K562 (cell line): Measurements from ENCODE around the gene SAP30L. TPM values are rescaled to one million over a fixed set of nuclear protein-coding genes. Genes with fewer than 3 reads are reported as not detected.
A peak's percentile ranks its signal among the peaks of the same experiment; 100 is the strongest.

Source experiments
- ATAC-seq: fragments of 200-7000 bp; cut with Tn5 transposase; 3 replicates; pipeline ENCODE4 v1.9.1; 2020; ENCODE audit warnings: moderate library complexity
- Bru-seq: library from RNA; stranded (reverse); fragments of 400-500 nt; gene quantifications from one replicate; lab custom pipeline; 2021; lab: Mats Ljungman, UMichigan
- BruChase-seq, 2 experiments: library from RNA; stranded (reverse); fragments of 400-500 nt; gene quantifications; one replicate each; lab custom pipeline; 2021; lab: Mats Ljungman, UMichigan
- BruUV-seq: library from RNA; stranded (reverse); fragments of 400-500 nt; replicated peaks from 2 replicates; lab custom pipeline; 2021; lab: Mats Ljungman, UMichigan
- CTCF ChIA-PET: fragments of 300-600 bp; formaldehyde crosslinking; extraction: SDS; loops from one replicate; lab custom pipeline; 2021; ENCODE audit warnings: low intra/inter-chr PET ratio; lab: Yijun Ruan, JAX
- POLR2A ChIA-PET: fragments of 300-600, 350-650 bp; sonication (Branson Sonifier 250); formaldehyde crosslinking; extraction: SDS; loops from one replicate; lab custom pipeline; 2021; ENCODE audit warnings: antibody characterized with exemption, inconsistent platforms; lab: Yijun Ruan, JAX
- DNase-seq, 4 experiments: peaks; one replicate each; pipeline versions ENCODE4 v3.0.0 to v3.0.0-alpha.2; 2011 to 2018; ENCODE audit warnings: low spot score in 3 of 4, mixed read lengths in 3 of 4; ENCODE audit errors: extremely low read depth in 1 of 4
- FAIRE-seq: peaks from 2 replicates; lab custom pipeline; 2011; peaks lifted over from hg19 to GRCh38; lab: Jason Lieb, UNC
- H2AFZ ChIP-seq: 2 replicates; pipeline ENCODE4 v1.6.0; 2011; ENCODE audit warnings: low read depth, low read length, control low read depth, inconsistent platforms
- H3K27ac ChIP-seq: fragments of 200-600 bp; 3 replicates; pipeline ENCODE4 v1.8.0; 2011; ENCODE audit warnings: low read depth, mild to moderate bottlenecking, control low read depth, inconsistent platforms, low read length, moderate library complexity, mixed read lengths; ENCODE audit errors: extremely low read depth
- H3K27me3 ChIP-seq, 2 experiments: fragments of 300-600 bp in 1 of 2; 2 replicates in 1 of 2; 3 replicates in 1 of 2; pipeline versions ENCODE4 v1.6.0 to v1.8.0; 2011; ENCODE audit warnings: inconsistent platforms in 2 of 2, low read length in 2 of 2, mild to moderate bottlenecking in 1 of 2, mixed read lengths in 1 of 2, moderate library complexity in 1 of 2; ENCODE audit not compliant: control insufficient read depth in 2 of 2, insufficient read depth in 2 of 2
- H3K36me3 ChIP-seq: fragments of 300-600 bp; 3 replicates; pipeline ENCODE4 v1.8.0; 2011; ENCODE audit warnings: mild to moderate bottlenecking, low read length, inconsistent platforms; ENCODE audit not compliant: control insufficient read depth, insufficient read depth
- H3K4me1 ChIP-seq, 2 experiments: fragments of 200-600 bp in 1 of 2; replicated peaks in 1 of 2; 2 replicates in 1 of 2; 3 replicates in 1 of 2; pipeline versions ENCODE4 v1.5.1 to v1.8.0; 2011; ENCODE audit warnings: inconsistent platforms in 2 of 2, low read length in 2 of 2, mild to moderate bottlenecking in 1 of 2, mixed read lengths in 1 of 2, moderate library complexity in 1 of 2; ENCODE audit not compliant: control insufficient read depth in 2 of 2, insufficient read depth in 2 of 2
- H3K4me2 ChIP-seq: 2 replicates; pipeline ENCODE4 v1.6.1; 2011; ENCODE audit warnings: low read length, control low read depth, inconsistent platforms, mixed read lengths; ENCODE audit not compliant: insufficient read depth
- H3K4me3 ChIP-seq: fragments of 200-600 bp; sonication (generic), shearing (Covaris generic); 2 replicates; pipeline ENCODE4 v1.5.1; 2016; ENCODE audit warnings: control low read depth, inconsistent platforms
- H3K79me2 ChIP-seq: fragments of 200-600 bp; 3 replicates; pipeline ENCODE4 v1.8.0; 2011; ENCODE audit warnings: low read length, inconsistent platforms; ENCODE audit not compliant: control insufficient read depth, insufficient read depth
- H3K9ac ChIP-seq, 2 experiments: 2 replicates each; pipeline versions ENCODE4 v1.6.0 to v1.6.1; 2011; ENCODE audit warnings: low read depth in 2 of 2, low read length in 2 of 2, control low read depth in 1 of 2, inconsistent platforms in 1 of 2, mild to moderate bottlenecking in 1 of 2, mixed read lengths in 1 of 2; ENCODE audit not compliant: insufficient read depth in 1 of 2
- H3K9me1 ChIP-seq: one replicate; pipeline ENCODE4 v1.6.0; 2011; ENCODE audit warnings: inconsistent platforms, mild to moderate bottlenecking, low read length, moderate library complexity; ENCODE audit not compliant: control insufficient read depth, insufficient read depth
- H3K9me3 ChIP-seq: replicated peaks from 2 replicates; pipeline ENCODE4 v1.5.1; 2011; ENCODE audit warnings: low read depth, low read length, inconsistent platforms; ENCODE audit not compliant: control insufficient read depth, insufficient read depth
- H4K20me1 ChIP-seq: replicated peaks from 2 replicates; pipeline ENCODE4 v1.6.1; 2011; ENCODE audit warnings: low read length, inconsistent platforms, mixed read lengths; ENCODE audit not compliant: control insufficient read depth, insufficient read depth
- CCNT2 ChIP-seq: IDR thresholded peaks from 2 replicates; pipeline ENCODE4 v1.6.1; 2011; ENCODE audit warnings: borderline replicate concordance, low read depth, mild to moderate bottlenecking, moderate library complexity, mixed read lengths, low read length; ENCODE audit not compliant: insufficient read length; ENCODE audit errors: extremely low read depth
- CEBPG ChIP-seq, 3 experiments: fragments of 200-800 bp in 1 of 3; sonication (Bioruptor generic) in 1 of 3; sonication (generic) in 1 of 3; formaldehyde crosslinking in 1 of 3; IDR thresholded peaks in 2 of 3; conservative IDR thresholded peaks in 1 of 3; 2 replicates each; pipeline versions ENCODE4 v1.6.1 to v1.8.0; 2016 to 2022; ENCODE audit warnings: missing compliant biosample characterization in 2 of 3, missing genetic modification characterization in 2 of 3, mild to moderate bottlenecking in 1 of 3, missing genetic modification reagents in 1 of 3
- MIER1 ChIP-seq: fragments of 450-650 bp; IDR thresholded peaks from 2 replicates; pipeline ENCODE4 v1.6.1; 2016; ENCODE audit warnings: antibody characterized with exemption, mild to moderate bottlenecking, low read depth
- PKNOX1 ChIP-seq: fragments of 450-650 bp; IDR thresholded peaks from 2 replicates; pipeline ENCODE4 v1.6.1; 2016
- RBFOX2 ChIP-seq: fragments of 200-400 bp; formaldehyde crosslinking; IDR thresholded peaks from 2 replicates; pipeline ENCODE4 v1.6.1; 2017; ENCODE audit warnings: low read depth, mild to moderate bottlenecking, low read length, moderate library complexity
- SP1 ChIP-seq: sonication (generic); formaldehyde crosslinking; IDR thresholded peaks from 2 replicates; pipeline ENCODE4 v1.8.1; 2022; ENCODE audit warnings: mild to moderate bottlenecking, missing genetic modification reagents
- SPI1 ChIP-seq: IDR thresholded peaks from 2 replicates; pipeline ENCODE4 v1.6.1; 2011; ENCODE audit warnings: low read depth, low read length, control low read depth, borderline replicate concordance
- WGBS: fragments of 100-300 bp; shearing (Covaris generic); methylation state at CpG from one replicate; pipeline ENCODE4 v1.1.6; 2016; ENCODE audit warnings: low coverage, mixed read lengths; ENCODE audit not compliant: insufficient coverage; ENCODE audit errors: missing lambda C conversion rate; 5-methylcytosine and 5-hydroxymethylcytosine counted together
- in situ Hi-C: fragments of 300-500 bp; cut with MboI; formaldehyde crosslinking; loops from 4 replicates; pipeline ENCODE4 v1.15.0; 2018; ENCODE audit warnings: inconsistent platforms, mixed read lengths
- intact Hi-C: fragments of 100-400 bp; cut with micrococcal nuclease; formaldehyde crosslinking; loops from 2 replicates; pipeline ENCODE4 v1.14.2; 2022
- long read RNA-seq, 3 experiments: library from polyadenylated mRNA in 2 of 3; library from RNA in 1 of 3; unstranded in 2 of 3; stranded (forward) in 1 of 3; transcript quantifications; one replicate each; pipeline ENCODE4 v2.0.0, GENCODE V29; 2019 to 2022
- polyA minus RNA-seq, 3 experiments: library from RNA; depleted of rRNA, polyadenylated mRNA; stranded (reverse); fragments of >200 nt; gene quantifications; 2 replicates each; pipeline ENCODE4 v1.2.3, GENCODE V29; 2011
- polyA plus RNA-seq, 8 experiments: library from polyadenylated mRNA; depleted of rRNA in 4 of 8; stranded (reverse) in 5 of 8; unstranded in 3 of 8; fragments of >200 nt; fragmentation: Nextera tagmentation in 2 of 8; fragmentation: Illumina TruSeq in 1 of 8; extraction: Ambion mirVana in 2 of 8; extraction: Trizol in 1 of 8; gene quantifications; 2 replicates each; pipeline versions ENCODE4 v1.2.1 to v1.2.3, GENCODE V29; 2011 to 2014; ENCODE audit warnings: inconsistent platforms in 1 of 8, missing spikeins in 1 of 8
- total RNA-seq, 7 experiments: library from RNA; depleted of rRNA in 6 of 7; stranded (reverse); fragments of >200 nt in 6 of 7; fragmentation: Illumina TruSeq in 2 of 7; extraction: Trizol in 2 of 7; gene quantifications; 2 replicates each; pipeline versions ENCODE4 v1.2.1 to v1.2.3, GENCODE V29; 2011 to 2021; ENCODE audit warnings: low replicate concordance in 1 of 7
- TF ChIP-seq, protein P1 (sequence below): fragments of 450-650 bp; formaldehyde crosslinking; IDR thresholded peaks from 2 replicates; pipeline ENCODE4 v1.4.0; 2022; ENCODE audit warnings: mild to moderate bottlenecking, moderate library complexity
- TF ChIP-seq, protein P2 (sequence below): fragments of 250-450 bp; sonication (Bioruptor Pico); IDR thresholded peaks from 2 replicates; pipeline ENCODE4 v1.9.0; 2021; ENCODE audit warnings: mild to moderate bottlenecking, inconsistent platforms

SAP30L gene, protein sequence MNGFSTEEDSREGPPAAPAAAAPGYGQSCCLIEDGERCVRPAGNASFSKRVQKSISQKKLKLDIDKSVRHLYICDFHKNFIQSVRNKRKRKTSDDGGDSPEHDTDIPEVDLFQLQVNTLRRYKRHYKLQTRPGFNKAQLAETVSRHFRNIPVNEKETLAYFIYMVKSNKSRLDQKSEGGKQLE
- 15.1 and 22.0 TPM in 2 replicates for total RNA-seq (2011; cell fraction: chromatin; rRNA removed; ENCODE audit: low replicate concordance)
- total RNA-seq (2011; cell fraction: nucleolus; rRNA removed): 10.0 and 10.2 TPM in 2 replicates
- total RNA-seq (2011; cell fraction: nucleoplasm; rRNA removed): 11.4 and 17.4 TPM in 2 replicates
- total RNA-seq (2014; rRNA removed) (17.8 and 22.0 TPM in 2 replicates), total RNA-seq (2014; rRNA removed; fragmentation: Illumina TruSeq; extraction: Trizol) (29.4 and 31.0 TPM in 2 replicates), total RNA-seq (2015; rRNA removed; fragmentation: Illumina TruSeq; extraction: Trizol) (25.8 and 28.1 TPM in 2 replicates), total RNA-seq (2021) (27.5 and 33.6 TPM in 2 replicates), polyA plus RNA-seq (2011; rRNA removed) (25.6 and 30.0 TPM in 2 replicates), polyA plus RNA-seq (2014; fragmentation: Illumina TruSeq; extraction: Trizol) (19.4 and 24.9 TPM in 2 replicates), polyA plus RNA-seq (2014; fragmentation: Nextera tagmentation; extraction: Ambion mirVana) (1 to 10 TPM; 5.1 to 6.8 TPM), polyA plus RNA-seq (2014; rRNA removed) (28.5 and 31.4 TPM in 2 replicates), polyA minus RNA-seq (2011; rRNA and poly(A)+ RNA removed) (10.4 and 12.5 TPM in 2 replicates), Bru-seq, nascent RNA (percentile 68 among the genes with signal in this experiment), BruChase-seq, experiment 1, labeled RNA remaining after a 2-hour chase (percentile 68 among the genes with signal in this experiment), BruChase-seq, experiment 2, labeled RNA remaining after a 6-hour chase (percentile 67 among the genes with signal in this experiment)
- polyA plus RNA-seq (2011; cell fraction: cytosol; rRNA removed): 10.7 and 11.0 TPM in 2 replicates
- 30.7 and 37.8 TPM in 2 replicates for polyA plus RNA-seq (2011; cell fraction: nucleus; rRNA removed)
- polyA plus RNA-seq (2012): 33.8 and 34.9 TPM in 2 replicates
- polyA minus RNA-seq (2011; cell fraction: cytosol; rRNA and poly(A)+ RNA removed): 6.3 and 7.5 TPM in 2 replicates
- 5.5 and 13.8 TPM in 2 replicates for polyA minus RNA-seq (2011; cell fraction: nucleus; rRNA and poly(A)+ RNA removed)
- long read RNA-seq, experiment 1, full-length matches to known transcripts: 39 of 57 reads
- long read RNA-seq, experiment 1, partial matches to known transcripts: 0 of 57 reads
- long read RNA-seq, experiment 1, other reads (novel, unspliced or antisense): 18 of 57 reads
- long read RNA-seq, experiment 2, full-length matches to known transcripts: 23 of 31 reads
- long read RNA-seq, experiment 2, partial matches to known transcripts: 0 of 31 reads
- long read RNA-seq, experiment 2, other reads (novel, unspliced or antisense): 8 of 31 reads
- long read RNA-seq, experiment 3: 0 reads

DNA sequence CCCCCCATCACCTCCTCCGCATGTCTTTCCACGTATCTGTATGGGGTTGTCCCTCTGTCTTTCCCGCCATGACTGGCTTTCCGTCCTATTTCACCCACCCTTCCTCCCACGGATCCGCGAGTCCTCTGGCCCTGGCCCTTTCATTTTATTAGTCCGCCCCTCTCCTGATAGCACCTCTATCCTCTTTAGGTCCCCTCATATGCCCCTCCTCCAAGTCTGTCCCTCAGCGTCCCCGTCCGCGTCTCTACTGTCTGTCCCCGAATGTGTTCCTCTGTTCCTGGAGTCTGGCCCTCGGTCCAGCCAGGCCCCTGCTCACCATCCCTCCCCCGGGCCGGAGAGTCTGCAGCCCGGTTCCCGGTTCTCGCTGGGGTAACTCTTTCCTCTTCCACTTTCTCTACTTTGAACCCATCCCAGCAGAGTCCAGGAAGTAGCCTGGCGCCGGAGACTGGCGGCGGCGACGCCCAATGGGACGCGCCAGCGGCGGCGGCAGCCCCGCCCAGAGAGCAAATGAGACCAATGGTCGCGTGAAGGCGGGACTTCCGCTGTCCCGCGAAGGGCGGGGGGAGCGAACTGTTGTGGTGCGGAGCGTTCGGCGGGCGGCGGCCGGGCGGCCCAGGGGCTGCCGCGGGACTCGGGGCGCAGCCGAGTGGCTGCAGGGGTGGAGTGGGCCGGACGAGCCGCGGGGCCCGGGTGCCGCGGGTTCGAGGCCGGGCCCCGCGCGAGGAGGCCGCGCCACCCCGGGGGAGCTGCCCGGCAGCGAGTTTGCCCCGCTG is at the start of gene SAP30L:
TSS of gene SAP30L (plus strand) at position 576 of the 773 bp plus-strand sequence. CDS start 608 bp downstream, outside the sequence.
- Histone ChIP-seq H2AFZ (peak within 1 kb of the TSS; percentile 90), H3K79me2 (peaks cover 39% of the 10 kb centered on the region), H3K9ac (peak within 1 kb of the TSS; percentile 67 to 92), H3K9me1 (no peaks in the 10 kb centered on the region), H3K27ac (peak within 1 kb of the TSS; percentile 68), H3K9me3 (no peaks in the 10 kb centered on the region), H3K27me3 (no peaks in the 10 kb centered on the region), H3K4me1 (peaks cover 8 to 19% of the 10 kb centered on the region in 2 experiments; a peak in 4 of 5 replicates), H4K20me1 (peaks cover 13% of the 10 kb centered on the region), H3K36me3 (peaks cover 26% of the 10 kb centered on the region; the same call in 2 of the 3 replicates), H3K4me2 (peak within 1 kb of the TSS; percentile 99), H3K4me3 (peak within 1 kb of the TSS; percentile 60)
- ChIA-PET POLR2A (interaction anchor here (0.5 to 1.2 kb wide), 2 partner anchors 26 to 173 kb away, joined by 3 to 4 read pairs; no protein-coding TSS in a partner anchor), CTCF (no interaction called here)
- ATAC-seq: peak; percentile 97
- peak; percentile 92 for FAIRE-seq
- intact Hi-C loops: loop anchor here (5.0 kb wide), 1 partner anchor 248 kb away; no protein-coding TSS in a partner anchor
- peak; percentile 95 to 100 (median 100) for DNase-seq
- WGBS: under 1% methylated on average over 46 of the region's 70 CpGs
- in situ Hi-C loops: no loop called here
- TSS peak; percentile 46 for BruUV-seq
- TF ChIP-seq CEBPG (CRISPR knock-in tag; IDR thresholded peaks at IDR 0.05) (peak; percentile 14; the same call in 1 of the 2 replicates), CEBPG (tag; conservative IDR thresholded peaks at IDR 0.05 in 1 of 2, IDR thresholded peaks at IDR 0.05 in 1 of 2) (no peak), SP1 (CRISPR knock-in tag) (peak; percentile 94), RBFOX2 (peak; percentile 83), SPI1 (peak; percentile 51; the same call in 1 of the 2 replicates), MIER1 (peak; percentile 58; the same call in 1 of the 2 replicates), CCNT2 (peak; percentile 75), PKNOX1 (peak; percentile 100)
- TF ChIP-seq, protein P1, sequence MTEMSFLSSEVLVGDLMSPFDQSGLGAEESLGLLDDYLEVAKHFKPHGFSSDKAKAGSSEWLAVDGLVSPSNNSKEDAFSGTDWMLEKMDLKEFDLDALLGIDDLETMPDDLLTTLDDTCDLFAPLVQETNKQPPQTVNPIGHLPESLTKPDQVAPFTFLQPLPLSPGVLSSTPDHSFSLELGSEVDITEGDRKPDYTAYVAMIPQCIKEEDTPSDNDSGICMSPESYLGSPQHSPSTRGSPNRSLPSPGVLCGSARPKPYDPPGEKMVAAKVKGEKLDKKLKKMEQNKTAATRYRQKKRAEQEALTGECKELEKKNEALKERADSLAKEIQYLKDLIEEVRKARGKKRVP (CRISPR knock-in tag): no peak
- TF ChIP-seq, protein P2, sequence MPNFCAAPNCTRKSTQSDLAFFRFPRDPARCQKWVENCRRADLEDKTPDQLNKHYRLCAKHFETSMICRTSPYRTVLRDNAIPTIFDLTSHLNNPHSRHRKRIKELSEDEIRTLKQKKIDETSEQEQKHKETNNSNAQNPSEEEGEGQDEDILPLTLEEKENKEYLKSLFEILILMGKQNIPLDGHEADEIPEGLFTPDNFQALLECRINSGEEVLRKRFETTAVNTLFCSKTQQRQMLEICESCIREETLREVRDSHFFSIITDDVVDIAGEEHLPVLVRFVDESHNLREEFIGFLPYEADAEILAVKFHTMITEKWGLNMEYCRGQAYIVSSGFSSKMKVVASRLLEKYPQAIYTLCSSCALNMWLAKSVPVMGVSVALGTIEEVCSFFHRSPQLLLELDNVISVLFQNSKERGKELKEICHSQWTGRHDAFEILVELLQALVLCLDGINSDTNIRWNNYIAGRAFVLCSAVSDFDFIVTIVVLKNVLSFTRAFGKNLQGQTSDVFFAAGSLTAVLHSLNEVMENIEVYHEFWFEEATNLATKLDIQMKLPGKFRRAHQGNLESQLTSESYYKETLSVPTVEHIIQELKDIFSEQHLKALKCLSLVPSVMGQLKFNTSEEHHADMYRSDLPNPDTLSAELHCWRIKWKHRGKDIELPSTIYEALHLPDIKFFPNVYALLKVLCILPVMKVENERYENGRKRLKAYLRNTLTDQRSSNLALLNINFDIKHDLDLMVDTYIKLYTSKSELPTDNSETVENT: no peak
